T-helper 1 cell (primary cell): ENCODE data around the gene AKIRIN2.
"Not testable (repeated sequence)": the region's sequence is repeated elsewhere in the genome, so short reads cannot be mapped to it uniquely, and the experiment has no call there.

Source experiments
- DNase-seq, 5 donors: peaks; one replicate each; pipeline ENCODE4 v3.0.0-alpha.2; 2012 to 2020

Gene AKIRIN2

DNA sequence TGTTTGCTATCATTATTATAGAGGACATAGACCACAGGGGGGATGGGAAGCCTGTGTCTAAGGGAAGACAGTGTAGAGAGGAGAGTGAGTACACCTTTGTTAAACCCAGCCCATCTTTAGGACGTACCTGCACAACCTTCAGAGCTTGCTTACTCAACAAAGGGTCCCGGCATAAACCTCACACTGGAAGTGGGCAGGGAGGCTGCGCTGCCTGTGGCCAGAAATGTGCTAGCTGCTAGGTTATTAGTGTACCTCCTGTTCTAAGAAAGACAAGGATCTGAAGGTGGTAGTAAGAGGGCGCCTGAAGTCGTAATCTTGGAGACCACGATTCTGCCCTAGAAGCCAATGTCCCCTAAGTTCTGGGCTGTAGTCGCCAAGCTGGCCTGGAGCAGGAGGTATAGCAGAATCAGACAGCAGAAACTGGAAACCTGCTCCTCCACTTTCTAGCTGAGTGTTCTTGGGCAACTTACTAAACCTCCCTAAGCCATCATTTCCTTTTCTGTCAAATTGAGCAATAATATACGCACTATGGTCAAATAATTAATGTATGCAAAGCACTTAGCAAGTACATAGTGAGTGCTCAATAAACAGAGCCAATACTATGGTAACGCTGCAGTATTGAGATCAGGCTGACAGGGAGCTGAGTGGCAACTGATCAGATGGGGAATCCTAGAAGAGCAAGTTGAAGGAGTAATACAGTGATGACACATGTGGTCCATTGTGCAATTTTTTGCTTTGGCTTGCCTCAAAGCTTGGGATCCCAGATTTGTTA is 16.8 kb upstream of the AKIRIN2 start:
- peak in 1 of 5 donors; percentile 41 for DNase-seq

GRCh38 chr6:87716928-87717614 is 15.0 kb upstream of the AKIRIN2 start:
- no peak for DNase-seq

- peak in 1 of 5 donors; percentile 74 for DNase-seq
Observed at GRCh38 chr6:87714093-87714842, 12.2 kb upstream of the AKIRIN2 start.

- DNase-seq: not testable (repeated sequence)
Observed at GRCh38 chr6:87712713-87713112, 10.7 kb upstream of the AKIRIN2 start.

DNA sequence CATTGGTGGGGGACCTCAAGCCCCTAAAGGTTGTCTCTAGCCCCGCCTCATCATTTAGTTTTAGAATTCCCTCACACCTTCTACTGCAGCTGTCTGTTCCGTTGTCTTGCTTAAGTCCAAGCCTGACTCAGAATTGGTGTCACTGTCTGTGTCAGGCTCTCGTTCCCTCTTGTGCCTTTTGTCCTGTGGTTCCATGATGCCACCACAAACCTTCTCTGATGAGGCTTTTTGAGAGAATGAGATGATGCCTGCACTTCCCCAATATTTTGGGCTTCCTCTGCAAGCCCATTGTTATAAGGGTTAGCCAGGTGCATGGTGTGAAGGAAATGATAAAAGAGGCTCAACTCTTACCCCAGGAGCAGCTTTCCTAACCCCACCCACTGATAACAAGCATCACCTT is 8.1 kb upstream of the AKIRIN2 start:
- DNase-seq: no peak

GRCh38 chr6:87708581-87709427 is 6.8 kb upstream of the AKIRIN2 start:
- not testable (repeated sequence) for DNase-seq

GRCh38 chr6:87706187-87706966 is 4.3 kb upstream of the AKIRIN2 start:
- DNase-seq: no peak

GRCh38 chr6:87705070-87705691 is 3.1 kb upstream of the AKIRIN2 start:
- peak in 1 of 5 donors; percentile 84 for DNase-seq

DNA sequence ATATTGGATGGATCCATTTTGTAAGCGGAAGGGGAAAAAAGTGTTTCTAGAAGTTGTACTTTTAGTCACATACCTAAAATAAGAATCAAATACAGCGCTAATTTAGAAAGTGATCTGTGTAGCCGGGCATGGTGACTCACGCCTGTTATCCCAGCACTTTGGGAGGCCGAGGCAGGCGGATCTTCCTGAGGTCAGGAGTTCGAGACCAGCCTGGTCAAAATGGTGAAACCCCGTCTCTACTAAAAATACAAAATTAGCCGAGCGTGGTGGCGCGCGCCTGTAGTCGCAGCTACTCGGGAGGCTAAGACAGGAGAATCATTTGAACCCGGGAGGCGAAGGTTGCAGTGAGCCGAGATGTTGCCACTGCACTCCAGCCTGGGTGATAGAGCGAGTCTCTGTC is 1.0 kb upstream of the AKIRIN2 start:
- DNase-seq: not testable (repeated sequence)

GRCh38 chr6:87702589-87702945 is 534 bp upstream of the AKIRIN2 start:
- no peak for DNase-seq

- DNase-seq: peak in 1 of 5 donors; percentile 5
Observed at GRCh38 chr6:87701344-87701675, 723 bp downstream of the AKIRIN2 start.

GRCh38 chr6:87700397-87701343 is 1.4 kb downstream of the AKIRIN2 start:
- peak in 2 of 5 donors; percentile 10 to 70 for DNase-seq

DNA sequence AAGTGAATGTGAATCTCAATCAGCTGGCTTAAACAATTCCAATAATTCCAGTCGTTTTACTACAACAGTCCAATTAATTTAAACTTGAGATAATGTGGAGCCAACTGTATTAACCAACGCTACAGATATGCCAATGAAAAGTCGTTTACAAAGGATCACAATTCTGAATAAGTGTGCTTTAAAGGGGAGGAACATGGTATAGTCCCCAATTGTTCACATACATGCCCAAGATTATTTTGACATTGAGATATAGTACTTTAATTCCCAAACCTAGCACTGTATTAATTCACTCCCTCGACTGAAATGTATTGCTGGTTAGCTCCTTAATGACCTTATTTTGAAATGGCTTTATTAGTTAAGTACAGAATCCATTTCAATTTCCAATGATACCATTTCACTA is 2.5 kb downstream of the AKIRIN2 start:
- no peak for DNase-seq

GRCh38 chr6:87698547-87699006 is 3.5 kb downstream of the AKIRIN2 start:
- DNase-seq: peak in 1 of 5 donors; percentile 63

DNA sequence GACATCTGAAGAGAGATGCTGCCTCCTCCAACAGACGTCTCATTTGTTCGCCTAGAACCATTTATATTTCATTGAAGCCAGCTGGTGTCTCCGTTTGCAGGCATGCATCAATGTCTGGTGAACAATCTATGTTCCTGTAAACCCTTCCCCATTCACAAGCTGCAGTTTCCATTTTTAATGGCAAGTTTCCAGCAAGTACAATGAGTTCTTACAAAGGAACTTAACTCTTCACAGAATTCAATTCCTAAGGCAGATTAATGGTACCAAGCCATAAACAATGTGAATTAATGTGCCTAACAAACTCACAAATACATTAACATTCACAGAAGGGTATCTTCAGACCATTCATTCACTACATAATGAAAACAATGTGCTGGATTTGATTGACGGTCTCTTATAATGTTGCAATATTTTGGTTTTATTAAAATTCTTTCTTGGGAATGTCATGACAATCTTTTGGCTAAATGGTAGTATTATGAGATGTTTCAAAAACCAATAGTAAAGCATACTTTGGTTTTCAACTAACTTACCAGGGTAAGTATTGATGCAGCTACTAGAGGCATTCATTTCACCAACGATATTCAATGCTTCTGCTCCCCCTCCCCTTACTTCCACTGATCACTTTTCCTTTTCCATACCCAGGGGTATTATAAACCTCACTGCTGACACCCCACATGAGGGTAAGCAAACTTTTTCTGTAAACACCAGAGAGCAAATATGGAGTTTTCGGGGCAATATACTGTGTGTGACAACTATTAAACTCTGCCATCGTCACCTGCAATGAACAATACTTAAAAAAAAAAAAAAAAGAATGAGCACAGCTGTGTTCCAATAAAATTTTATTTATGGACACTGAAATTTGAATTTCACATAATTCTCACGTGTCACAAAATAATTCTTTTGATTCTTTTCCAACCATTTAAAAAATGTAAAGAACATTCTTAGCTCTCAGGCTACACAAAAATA is 4.2 kb downstream of the AKIRIN2 start:
- DNase-seq: no peak

DNA sequence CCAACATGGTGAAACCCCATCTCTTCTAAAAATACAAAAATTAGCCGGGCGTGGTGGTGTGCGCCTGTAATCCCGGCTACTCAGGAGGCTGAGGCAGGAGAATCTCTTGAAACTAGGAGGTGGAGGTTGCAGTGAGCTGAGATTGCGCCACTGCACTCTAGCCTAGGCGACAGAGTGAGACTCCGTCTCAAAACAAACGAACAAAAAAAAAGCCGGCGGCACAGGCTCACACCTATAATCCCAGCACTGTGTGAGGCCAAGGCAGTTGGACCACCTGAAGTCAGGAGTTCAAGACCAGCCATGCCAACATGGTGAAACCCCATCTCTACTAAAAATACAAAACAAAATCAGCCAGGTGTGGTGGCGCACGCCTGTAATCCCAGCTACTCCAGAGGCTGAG is 5.2 kb downstream of the AKIRIN2 start:
- DNase-seq: not testable (repeated sequence)

DNA sequence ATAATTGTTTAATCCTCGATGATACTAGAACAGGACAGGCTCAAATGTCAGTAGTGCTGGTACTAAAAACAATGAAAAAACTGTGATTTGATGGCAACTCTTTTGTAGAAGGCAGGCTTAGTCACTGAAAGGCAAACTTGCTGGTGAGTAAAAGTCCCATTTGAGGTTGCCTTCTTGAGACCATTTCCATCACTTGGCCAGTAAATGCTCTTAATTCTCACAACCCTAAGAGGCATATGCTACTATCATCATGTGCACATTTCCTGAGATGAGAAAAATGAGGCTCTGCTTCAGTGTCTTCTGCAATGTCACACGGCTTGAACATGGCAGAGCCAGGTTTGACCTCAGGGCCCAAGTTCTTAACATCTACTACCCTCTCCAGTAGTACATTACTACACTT is 9.9 kb downstream of the AKIRIN2 start:
- no peak for DNase-seq

DNA sequence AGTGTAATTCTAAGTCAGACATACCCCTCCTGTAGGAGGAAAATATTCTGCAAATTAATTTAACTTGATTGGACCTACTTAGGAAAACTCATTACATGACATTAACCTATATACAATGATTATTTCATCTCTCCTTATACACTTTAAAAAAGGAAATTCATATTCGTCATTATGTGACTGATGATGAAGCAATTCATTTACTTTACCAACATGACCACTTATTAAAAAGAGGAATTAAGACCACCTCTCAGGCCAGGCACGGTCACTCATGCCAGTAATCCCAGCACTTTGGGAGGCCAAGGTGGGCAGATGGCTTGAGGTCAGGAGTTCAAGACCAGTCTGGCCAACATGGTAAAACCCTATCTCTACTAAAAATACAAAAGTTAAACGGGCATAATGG is 11.6 kb downstream of the AKIRIN2 start:
- DNase-seq: no peak

GRCh38 chr6:87687893-87688292 is 14.1 kb downstream of the AKIRIN2 start:
- not testable (repeated sequence) for DNase-seq
